ENCODE results near the gene TTC1. TPM values are rescaled to one million over a fixed set of nuclear protein-coding genes. Genes with fewer than 3 reads are reported as not detected.
A peak's percentile ranks its signal among the peaks of the same experiment; 100 is the strongest.

TTC1 gene
- total RNA-seq, 1 experiment from 2014 or later, result 53.0 TPM

DNA sequence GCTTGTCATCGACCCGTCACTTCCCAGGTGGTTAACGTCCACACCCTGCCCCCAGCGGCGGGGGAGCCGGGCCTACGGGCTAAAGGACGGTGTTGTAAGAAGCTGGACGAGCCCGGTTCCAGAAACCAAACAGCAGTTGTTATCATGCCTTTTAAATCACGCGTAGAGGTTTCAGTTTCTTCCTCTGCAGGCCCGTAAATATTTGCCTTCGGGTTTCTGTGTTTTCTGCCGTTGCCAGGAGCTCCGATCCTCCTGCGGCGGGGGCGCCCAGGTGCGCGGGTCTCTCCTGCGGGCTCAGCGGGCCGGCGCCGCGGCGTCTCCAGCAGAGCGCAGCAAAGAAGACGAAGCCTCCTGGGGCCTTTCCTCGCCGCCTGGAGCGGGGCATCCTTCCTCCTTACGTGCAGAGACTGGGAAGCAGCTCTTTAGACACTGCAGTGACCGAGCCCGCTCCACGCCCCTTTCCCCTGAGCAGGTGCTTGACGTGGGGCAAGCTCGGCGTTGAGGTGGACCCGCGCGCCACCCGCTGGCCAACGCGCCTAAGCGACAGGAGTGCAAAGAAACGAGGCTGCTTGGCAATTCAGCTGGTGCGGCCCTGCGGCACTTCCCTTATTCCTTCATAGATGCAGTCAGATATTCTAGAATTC lies 21.8 kb upstream of the TTC1 start:
- H3K27me3 ChIP-seq (replicated peaks; ENCODE audit: control insufficient read depth, insufficient read depth, low read length), result no peaks in the 10 kb centered on the region; the same call in none of the 2 replicates
- no TSS peak for BruUV-seq (replicated peaks)
- CTCF ChIA-PET, result interaction anchor here (0.6 to 2.0 kb wide), 27 partner anchors 9 to 830 kb away, joined by 3 to 24 read pairs (median 4); partner anchors contain the start of gene ADRA1B
- peak overlapping the region; percentile 34 for H3K4me3 ChIP-seq (ENCODE audit: low read depth, low read length)
- TF ChIP-seq, protein P1, sequence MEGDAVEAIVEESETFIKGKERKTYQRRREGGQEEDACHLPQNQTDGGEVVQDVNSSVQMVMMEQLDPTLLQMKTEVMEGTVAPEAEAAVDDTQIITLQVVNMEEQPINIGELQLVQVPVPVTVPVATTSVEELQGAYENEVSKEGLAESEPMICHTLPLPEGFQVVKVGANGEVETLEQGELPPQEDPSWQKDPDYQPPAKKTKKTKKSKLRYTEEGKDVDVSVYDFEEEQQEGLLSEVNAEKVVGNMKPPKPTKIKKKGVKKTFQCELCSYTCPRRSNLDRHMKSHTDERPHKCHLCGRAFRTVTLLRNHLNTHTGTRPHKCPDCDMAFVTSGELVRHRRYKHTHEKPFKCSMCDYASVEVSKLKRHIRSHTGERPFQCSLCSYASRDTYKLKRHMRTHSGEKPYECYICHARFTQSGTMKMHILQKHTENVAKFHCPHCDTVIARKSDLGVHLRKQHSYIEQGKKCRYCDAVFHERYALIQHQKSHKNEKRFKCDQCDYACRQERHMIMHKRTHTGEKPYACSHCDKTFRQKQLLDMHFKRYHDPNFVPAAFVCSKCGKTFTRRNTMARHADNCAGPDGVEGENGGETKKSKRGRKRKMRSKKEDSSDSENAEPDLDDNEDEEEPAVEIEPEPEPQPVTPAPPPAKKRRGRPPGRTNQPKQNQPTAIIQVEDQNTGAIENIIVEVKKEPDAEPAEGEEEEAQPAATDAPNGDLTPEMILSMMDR (IDR thresholded peaks at IDR 0.05; ENCODE audit: insufficient read depth in 1 of 2, low read depth in 1 of 2, low read length in 1 of 2, severe bottlenecking in 1 of 2, unreplicated experiment in 1 of 2), result peak; percentile 83 to 89
- Mint-ChIP-seq H3K27ac (ENCODE audit: unreplicated experiment) (no peak overlapping the region), H3K4me3 (ENCODE audit: unreplicated experiment) (peak overlapping the region; percentile 64), H3K9me3 (ENCODE audit: unreplicated experiment) (peaks cover 2% of the 10 kb centered on the region), H3K27me3 (ENCODE audit: insufficient read depth, unreplicated experiment) (peaks cover 28% of the 10 kb centered on the region), H3K4me1 (ENCODE audit: low read depth, unreplicated experiment) (no peaks in the 10 kb centered on the region), H3K36me3 (ENCODE audit: insufficient read depth, unreplicated experiment) (no peaks in the 10 kb centered on the region)
- H3K9me3 ChIP-seq, result no peaks in the 10 kb centered on the region
- POLR2A ChIA-PET, result interaction anchor here (1.4 kb wide), 1 partner anchor 22 kb away, joined by 3 read pairs; the partner anchor contains the start of gene TTC1
- peaks cover 4% of the 10 kb centered on the region; the same call in 1 of the 2 replicates for H3K4me1 ChIP-seq
- intact Hi-C loops (cut with micrococcal nuclease; ENCODE audit: unreplicated experiment), result loop anchor here (1.0 to 5.0 kb wide), 5 partner anchors 470 to 830 kb away; partner anchors contain the start of gene IL12B
- peak; percentile 88 to 90 for DNase-seq
- no peaks in the 10 kb centered on the region for H3K36me3 ChIP-seq (ENCODE audit: control insufficient read depth, insufficient read depth, low read length)

DNA sequence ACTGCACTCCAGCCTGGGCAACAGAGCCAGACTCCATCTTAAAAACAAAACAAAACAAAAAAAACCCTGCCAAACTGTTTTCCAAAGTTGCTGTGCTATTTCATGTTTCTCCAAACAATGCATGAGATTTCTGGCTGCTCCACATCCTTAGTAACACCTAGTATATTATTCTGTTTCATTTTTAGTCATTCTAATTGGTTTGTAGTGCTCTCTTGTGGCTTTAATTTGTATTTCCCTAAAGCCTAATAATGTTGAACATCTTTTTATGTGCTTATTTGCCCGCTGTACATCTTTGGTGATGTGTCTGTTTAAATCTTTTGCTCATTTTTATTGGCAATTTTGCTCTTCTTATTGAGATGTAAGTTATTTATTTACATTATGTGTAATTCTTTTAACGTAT lies 18.4 kb upstream of the TTC1 start:
- Histone ChIP-seq H3K9me3 (peaks cover 11% of the 10 kb centered on the region), H3K4me1 (peaks cover 4% of the 10 kb centered on the region; the same call in 1 of the 2 replicates), H3K4me3 (ENCODE audit: low read depth, low read length) (no peak overlapping the region), H3K36me3 (ENCODE audit: control insufficient read depth, insufficient read depth, low read length) (no peaks in the 10 kb centered on the region), H3K27me3 (replicated peaks; ENCODE audit: control insufficient read depth, insufficient read depth, low read length) (no peaks in the 10 kb centered on the region; the same call in none of the 2 replicates)
- TF ChIP-seq, protein P1 (IDR thresholded peaks at IDR 0.05; ENCODE audit: insufficient read depth in 1 of 2, low read depth in 1 of 2, low read length in 1 of 2, severe bottlenecking in 1 of 2, unreplicated experiment in 1 of 2), result no peak
- Mint-ChIP-seq H3K4me3 (ENCODE audit: unreplicated experiment) (no peak overlapping the region), H3K27ac (ENCODE audit: unreplicated experiment) (no peak overlapping the region), H3K36me3 (ENCODE audit: insufficient read depth, unreplicated experiment) (no peaks in the 10 kb centered on the region), H3K4me1 (ENCODE audit: low read depth, unreplicated experiment) (no peaks in the 10 kb centered on the region), H3K9me3 (ENCODE audit: unreplicated experiment) (peaks cover 12% of the 10 kb centered on the region), H3K27me3 (ENCODE audit: insufficient read depth, unreplicated experiment) (peaks cover 21% of the 10 kb centered on the region)
- ChIA-PET CTCF (no interaction called here), POLR2A (no interaction called here)
- intact Hi-C loops (cut with micrococcal nuclease; ENCODE audit: unreplicated experiment), result no loop called here
- no TSS peak for BruUV-seq (replicated peaks)
- no peak for DNase-seq

DNA sequence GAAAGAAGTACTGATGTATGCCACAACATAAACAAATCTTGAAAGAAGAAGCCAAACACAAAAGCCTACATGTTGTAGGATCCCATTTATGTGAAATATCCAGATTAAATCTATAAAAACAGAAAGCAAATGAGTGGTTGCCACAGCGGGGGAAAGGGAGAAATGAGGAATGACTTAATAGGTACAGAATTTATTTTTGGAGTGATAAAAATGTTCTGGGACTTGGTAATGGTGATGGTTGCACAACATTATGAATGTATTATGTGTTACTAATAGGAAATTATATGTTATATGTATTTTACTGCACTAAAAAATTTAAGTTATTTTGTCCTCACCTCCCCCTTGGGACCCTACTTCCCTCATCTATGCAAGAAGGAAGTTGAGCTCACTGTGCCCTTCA lies 16.4 kb upstream of the TTC1 start:
- intact Hi-C loops (cut with micrococcal nuclease; ENCODE audit: unreplicated experiment), result no loop called here
- DNase-seq, result no peak
- no peaks in the 10 kb centered on the region for H3K36me3 Mint-ChIP-seq (ENCODE audit: insufficient read depth, unreplicated experiment)
- CTCF ChIA-PET, result no interaction called here
- H3K36me3 ChIP-seq (ENCODE audit: control insufficient read depth, insufficient read depth, low read length), result no peaks in the 10 kb centered on the region
- POLR2A ChIA-PET, result no interaction called here
- TF ChIP-seq, protein P1 (IDR thresholded peaks at IDR 0.05; ENCODE audit: insufficient read depth in 1 of 2, low read depth in 1 of 2, low read length in 1 of 2, severe bottlenecking in 1 of 2, unreplicated experiment in 1 of 2), result no peak
- no peak overlapping the region for H3K4me3 ChIP-seq (ENCODE audit: low read depth, low read length)
- BruUV-seq (replicated peaks), result no TSS peak
- no peaks in the 10 kb centered on the region for H3K4me1 ChIP-seq
- no peak overlapping the region for H3K27ac Mint-ChIP-seq (ENCODE audit: unreplicated experiment)
- H3K27me3 Mint-ChIP-seq (ENCODE audit: insufficient read depth, unreplicated experiment), result peaks cover 21% of the 10 kb centered on the region
- H3K9me3 ChIP-seq, result peaks cover 11% of the 10 kb centered on the region
- H3K4me3 Mint-ChIP-seq (ENCODE audit: unreplicated experiment), result no peak overlapping the region
- H3K27me3 ChIP-seq (replicated peaks; ENCODE audit: control insufficient read depth, insufficient read depth, low read length), result no peaks in the 10 kb centered on the region; the same call in 1 of the 2 replicates
- H3K9me3 Mint-ChIP-seq (ENCODE audit: unreplicated experiment), result peaks cover 12% of the 10 kb centered on the region
- H3K4me1 Mint-ChIP-seq (ENCODE audit: low read depth, unreplicated experiment), result no peaks in the 10 kb centered on the region

Data from Caco-2 (cell line).